Measurements from ENCODE around the gene PAPLN.

- TF ChIP-seq CTCF (conservative IDR thresholded peaks at IDR 0.05; ENCODE audit: low read depth, low read length) (no peak), EZH2 (IDR thresholded peaks at IDR 0.05; ENCODE audit: low read length, unreplicated experiment) (no peak), EZH2phosphoT487 (IDR thresholded peaks at IDR 0.05; ENCODE audit: borderline replicate concordance, low read length) (no peak)
Measured at GRCh38 chr14:73220634-73221033, 16.7 kb upstream of the PAPLN start.
